Panc1 (cell line): ENCODE results near the gene BABAM2.

Experiments
- POLR2AphosphoS5 ChIP-seq: IDR thresholded peaks from 2 replicates; pipeline ENCODE4 v1.6.1; 2012; ENCODE audit warnings: mild to moderate bottlenecking, low read depth, low read length, moderate library complexity
- REST ChIP-seq, 2 experiments: IDR thresholded peaks; 2 replicates each; pipeline ENCODE4 v1.6.1; 2011 to 2012; ENCODE audit warnings: low read depth in 2 of 2, control low read depth in 1 of 2, low read length in 1 of 2, mild to moderate bottlenecking in 1 of 2, moderate library complexity in 1 of 2; ENCODE audit not compliant: insufficient read depth in 1 of 2
- TF ChIP-seq, protein P1 (sequence below): fragments of 450-650 bp; IDR thresholded peaks from 2 replicates; pipeline ENCODE4 v1.5.1; 2017; ENCODE audit warnings: mild to moderate bottlenecking

- TF ChIP-seq, protein P1, sequence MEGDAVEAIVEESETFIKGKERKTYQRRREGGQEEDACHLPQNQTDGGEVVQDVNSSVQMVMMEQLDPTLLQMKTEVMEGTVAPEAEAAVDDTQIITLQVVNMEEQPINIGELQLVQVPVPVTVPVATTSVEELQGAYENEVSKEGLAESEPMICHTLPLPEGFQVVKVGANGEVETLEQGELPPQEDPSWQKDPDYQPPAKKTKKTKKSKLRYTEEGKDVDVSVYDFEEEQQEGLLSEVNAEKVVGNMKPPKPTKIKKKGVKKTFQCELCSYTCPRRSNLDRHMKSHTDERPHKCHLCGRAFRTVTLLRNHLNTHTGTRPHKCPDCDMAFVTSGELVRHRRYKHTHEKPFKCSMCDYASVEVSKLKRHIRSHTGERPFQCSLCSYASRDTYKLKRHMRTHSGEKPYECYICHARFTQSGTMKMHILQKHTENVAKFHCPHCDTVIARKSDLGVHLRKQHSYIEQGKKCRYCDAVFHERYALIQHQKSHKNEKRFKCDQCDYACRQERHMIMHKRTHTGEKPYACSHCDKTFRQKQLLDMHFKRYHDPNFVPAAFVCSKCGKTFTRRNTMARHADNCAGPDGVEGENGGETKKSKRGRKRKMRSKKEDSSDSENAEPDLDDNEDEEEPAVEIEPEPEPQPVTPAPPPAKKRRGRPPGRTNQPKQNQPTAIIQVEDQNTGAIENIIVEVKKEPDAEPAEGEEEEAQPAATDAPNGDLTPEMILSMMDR, result no peak
- no peak for TF ChIP-seq POLR2AphosphoS5
- no peak for TF ChIP-seq REST (IDR thresholded peaks at IDR 0.05; ENCODE audit: insufficient read depth in 1 of 2, low read depth in 2 of 2, low read length in 1 of 2)
These were observed 320.0 kb downstream of the BABAM2 start for GRCh38 chr2:28210535-28210934.
